ENCODE results near the gene EHMT2. TPM values are rescaled to one million over a fixed set of nuclear protein-coding genes. Genes with fewer than 3 reads are reported as not detected.

The EHMT2 gene
- total and polyA plus RNA-seq, 2 donors (not counting 3 experiments of a cell fraction or from before 2014, with no cell fraction given): 53.3 to 54.3 TPM

DNA sequence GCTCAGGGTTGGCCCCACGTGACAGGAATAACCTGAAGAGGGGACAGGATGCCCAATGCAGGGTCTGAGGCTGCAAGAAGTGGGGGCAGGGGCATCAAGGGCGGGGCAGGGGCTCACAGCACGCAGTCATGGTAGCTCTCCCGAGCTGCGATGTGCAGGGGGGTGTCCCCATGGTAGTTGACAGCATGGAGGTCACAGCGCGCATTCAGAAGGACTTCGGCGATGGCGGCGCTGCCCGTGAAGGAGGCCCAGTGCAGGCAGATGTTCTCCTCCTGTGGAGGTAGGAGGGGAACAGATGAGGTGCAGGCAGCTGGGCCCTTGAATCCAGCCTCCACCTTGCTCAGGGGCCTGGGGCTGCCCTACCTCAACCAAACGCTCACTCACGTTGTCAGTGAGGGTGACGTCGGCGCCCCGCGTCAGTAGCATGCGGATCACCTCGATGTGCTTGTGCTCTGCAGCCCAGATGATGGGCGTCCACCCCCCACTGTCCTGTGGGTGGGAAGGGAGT is 12.9 kb downstream of the EHMT2 start:
- no peak overlapping the region for H3K4me2 ChIP-seq (ENCODE audit: insufficient read depth, low read length)
- no peak for FAIRE-seq
- dilution Hi-C loops (cut with MboI; ENCODE audit: extremely low pct_ligation_motif_present, low sequenced_read_pairs) (no loop called here), intact Hi-C loops (cut with micrococcal nuclease) (no loop called here)
- no peak overlapping the region for H2AFZ ChIP-seq (ENCODE audit: low read depth, low read length)
- H3K9me3 ChIP-seq (replicated peaks; ENCODE audit: control insufficient read depth, insufficient read depth, low read length): no peaks in the 10 kb centered on the region
- H3K27me3 ChIP-seq (ENCODE audit: control insufficient read depth in 2 of 2, insufficient read depth in 2 of 2, low read length in 2 of 2): no peaks in the 10 kb centered on the region
- no peaks in the 10 kb centered on the region for H4K20me1 ChIP-seq (replicated peaks; ENCODE audit: control insufficient read depth, extremely low read depth, insufficient read depth, low read length)
- H3K27ac ChIP-seq (ENCODE audit: insufficient read depth, low read depth, low read length): no peak overlapping the region
- TF ChIP-seq GATA2 (IDR thresholded peaks at IDR 0.05; ENCODE audit: insufficient read depth, insufficient read length, low read depth, low read length) (no peak), EZH2 (IDR thresholded peaks at IDR 0.05; ENCODE audit: borderline replicate concordance, low read depth, low read length, severe bottlenecking) (no peak), POLR2AphosphoS5 (IDR thresholded peaks at IDR 0.05; ENCODE audit: insufficient read depth, low read depth, low read length) (no peak), JUN (IDR thresholded peaks at IDR 0.05; ENCODE audit: borderline replicate concordance, insufficient read depth, insufficient read length, low read depth) (no peak), POLR2A (IDR thresholded peaks at IDR 0.05; ENCODE audit: low read depth, low read length) (no peak), FOS (IDR thresholded peaks at IDR 0.05; ENCODE audit: borderline replicate concordance, insufficient read depth, low read length) (no peak), MYC (IDR thresholded peaks at IDR 0.05; ENCODE audit: low read depth, low read length) (no peak), CTCF (IDR thresholded peaks at IDR 0.05; ENCODE audit: extremely low read depth in 1 of 2, insufficient read depth in 1 of 2, low read depth in 1 of 2, low read length in 2 of 2) (no peak)
- TF ChIP-seq, protein P1, sequence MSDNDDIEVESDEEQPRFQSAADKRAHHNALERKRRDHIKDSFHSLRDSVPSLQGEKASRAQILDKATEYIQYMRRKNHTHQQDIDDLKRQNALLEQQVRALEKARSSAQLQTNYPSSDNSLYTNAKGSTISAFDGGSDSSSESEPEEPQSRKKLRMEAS (IDR thresholded peaks at IDR 0.05; ENCODE audit: insufficient read depth, insufficient read length): no peak
- no peak for DNase-seq (ENCODE audit: low read depth, low spot score)
- ChIA-PET POLR2A (no interaction called here), CTCF (interaction anchor here (0.8 kb wide), 1 partner anchor 13 kb away, joined by 3 read pairs; the partner anchor contains the start of gene EHMT2)
- no TSS peak for BruUV-seq (replicated peaks)
- H3K4me1 ChIP-seq (ENCODE audit: control insufficient read depth, extremely low read depth, insufficient read depth, low read length): no peaks in the 10 kb centered on the region
- no peak overlapping the region for H3K9ac ChIP-seq (replicated peaks; ENCODE audit: extremely low read depth, insufficient read depth, low read length)
- H3K4me3 ChIP-seq (replicated peaks in 1 of 3; ENCODE audit: insufficient read depth in 1 of 3, low read depth in 1 of 3, low read length in 3 of 3): no peak overlapping the region
- no peaks in the 10 kb centered on the region for H3K9me1 ChIP-seq (replicated peaks; ENCODE audit: control insufficient read depth, extremely low read depth, insufficient read depth, low read length)
- H3K79me2 ChIP-seq (ENCODE audit: control insufficient read depth, insufficient read depth, low read length): no peaks in the 10 kb centered on the region
- H3K36me3 ChIP-seq (ENCODE audit: control insufficient read depth in 2 of 2, extremely low read depth in 1 of 2, insufficient read depth in 2 of 2, low read length in 2 of 2): peaks cover 8 to 67% of the 10 kb centered on the region in 2 experiments
